Stimulated activated naive CD8-positive, alpha-beta T cell treated with anti-CD3 and anti-CD28 coated beads, Interleukin-15, Interleukin-2, amounts not matched to agents 100 U/mL and 50 U/mL, for 24 hours (primary cell): ENCODE results near the gene CD7.

Source experiments
- ATAC-seq: fragments of 150-1000 bp; cut with Tn5 transposase; one replicate; pipeline ENCODE4 v1.10.0; 2021
- DNase-seq: peaks from one replicate; pipeline ENCODE4 v3.0.0; 2021

The CD7 gene

DNA sequence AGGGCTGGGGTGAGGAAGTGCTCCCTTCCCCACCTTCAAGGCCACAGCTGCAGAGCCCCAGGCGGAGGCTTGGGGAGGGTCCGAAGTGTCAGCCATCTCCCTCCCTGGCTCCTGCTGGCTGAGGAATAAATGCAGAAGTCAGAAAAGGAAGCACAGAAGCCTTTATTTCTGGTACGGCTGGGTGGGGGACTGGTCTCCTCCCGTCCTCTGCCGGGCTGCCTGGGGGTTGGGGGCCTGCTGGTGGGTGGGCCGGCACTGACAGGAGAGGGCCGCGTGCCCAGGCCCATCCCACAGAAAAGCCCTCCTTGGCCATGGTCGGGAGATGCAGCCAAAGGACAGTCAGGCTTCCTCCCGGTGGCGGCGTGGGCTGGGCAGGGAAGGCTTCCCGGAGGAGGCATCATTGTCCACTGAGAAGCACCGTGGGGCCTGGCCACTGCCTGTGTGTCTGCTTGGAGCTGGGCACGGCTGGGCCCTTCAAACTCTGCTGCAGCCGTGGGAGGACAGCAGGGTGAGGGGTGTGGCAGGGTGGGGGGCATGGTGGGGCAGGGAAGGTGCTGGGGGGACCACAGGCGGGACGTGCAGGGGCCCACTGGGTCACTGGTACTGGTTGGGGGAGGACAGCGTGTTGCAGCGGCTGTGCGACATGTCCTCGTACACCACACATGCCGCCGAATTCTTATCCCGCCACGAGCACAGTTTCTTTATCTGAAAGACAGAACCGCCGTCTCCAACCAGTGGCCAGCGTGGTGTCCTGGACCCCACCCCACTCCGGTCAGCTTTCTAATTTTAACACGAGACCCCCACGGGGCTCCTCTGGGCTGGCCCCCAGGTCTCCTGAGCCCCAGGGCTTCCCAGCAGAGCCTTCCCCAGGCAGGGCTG is 2.4 kb downstream of the CD7 start:
- DNase-seq (peak; percentile 14), ATAC-seq (no peak)

DNA sequence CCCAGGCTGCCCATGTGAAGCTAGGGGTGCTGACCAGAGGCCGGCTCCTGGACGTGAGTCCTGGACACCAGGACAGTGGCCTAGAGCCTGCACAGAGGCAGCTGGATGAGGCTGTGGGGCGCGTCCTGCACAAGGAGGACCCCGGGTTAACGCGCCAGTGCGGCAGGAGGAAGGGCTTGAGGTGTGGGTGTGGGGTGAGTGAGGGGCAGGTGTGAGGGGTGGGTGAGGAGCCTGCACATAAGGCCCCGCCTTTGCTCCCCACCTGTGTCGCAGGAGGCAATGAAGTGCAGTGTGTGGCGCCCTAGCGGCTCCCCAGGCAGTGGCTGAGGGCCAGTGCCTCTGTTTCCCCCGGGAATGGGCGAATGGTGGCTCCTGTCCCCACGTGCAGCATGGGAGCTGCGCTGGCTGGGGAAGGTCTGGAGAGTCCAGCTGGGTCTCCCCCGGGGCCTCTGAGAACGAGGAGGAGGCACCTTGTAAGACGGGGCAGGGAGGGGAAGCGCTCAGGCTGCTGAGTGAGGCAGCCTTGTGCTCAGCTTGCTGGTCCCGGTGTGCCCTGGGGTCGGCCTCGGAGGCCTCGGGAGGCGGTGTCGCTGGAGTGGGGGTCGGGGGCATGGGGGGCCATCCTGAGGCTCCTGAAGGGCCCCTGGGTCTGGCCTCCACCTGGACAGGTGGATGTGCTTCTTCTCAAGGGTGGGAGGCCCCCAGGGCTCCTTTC is 3.2 kb downstream of the CD7 start:
- DNase-seq = no peak
- no peak for ATAC-seq

DNA sequence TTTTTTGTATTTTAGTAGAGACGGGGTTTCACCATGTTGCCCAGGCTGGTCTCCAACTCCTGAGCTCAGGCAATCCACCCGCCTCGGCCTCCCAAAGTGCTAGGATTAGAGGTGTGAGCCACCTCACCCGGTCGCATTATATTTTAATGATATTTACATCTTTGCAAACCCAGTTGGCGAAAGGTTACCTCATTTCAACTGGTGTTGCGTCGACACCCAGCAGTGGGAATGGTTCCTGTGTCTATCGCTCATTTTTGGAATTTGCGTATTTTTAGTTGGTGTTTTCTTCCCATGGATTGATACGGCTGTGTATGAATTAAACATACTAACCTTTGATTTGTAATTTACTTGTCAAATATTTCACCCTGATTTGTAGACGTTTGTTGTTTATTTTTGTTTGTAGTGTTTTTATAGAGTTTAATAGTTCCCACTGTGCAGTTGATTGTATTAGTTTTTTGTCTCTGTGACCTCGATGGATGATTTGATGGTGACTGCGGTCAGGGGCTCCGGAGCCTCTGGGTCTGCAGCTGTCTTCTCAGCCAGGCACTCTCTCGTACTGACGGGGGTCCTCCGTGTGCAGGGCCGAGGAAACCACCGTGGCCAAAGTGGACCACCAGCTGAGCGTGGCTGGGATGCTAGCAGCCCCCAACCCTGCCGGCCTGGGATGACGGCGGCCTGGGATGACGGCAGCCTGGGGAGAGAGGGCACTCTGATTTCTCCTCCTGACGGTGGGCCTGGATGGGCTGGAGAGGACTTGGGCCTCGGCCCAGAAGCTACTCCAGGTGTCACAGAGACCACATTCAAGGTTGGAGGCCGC is 4.0 kb downstream of the CD7 start:
- DNase-seq (no peak), ATAC-seq (no peak)

DNA sequence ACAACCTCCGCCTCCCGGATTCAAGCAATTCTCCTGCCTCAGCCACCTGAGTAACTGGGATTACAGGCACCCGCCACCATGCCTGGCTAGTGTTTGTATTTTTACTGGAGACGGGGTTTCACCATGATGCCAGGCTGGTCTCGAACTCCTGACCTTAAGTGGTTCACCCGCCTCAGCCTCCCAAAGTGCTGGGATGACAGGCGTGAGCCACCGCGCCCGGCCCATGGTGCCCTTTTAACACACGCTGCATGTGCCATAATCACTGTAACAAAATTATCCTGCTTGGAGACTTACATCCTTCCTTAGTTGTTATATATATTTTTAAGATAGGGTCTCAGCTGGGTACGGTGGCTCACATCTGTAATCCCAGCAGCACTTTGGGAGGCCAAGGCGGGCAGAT is 5.4 kb downstream of the CD7 start:
- ATAC-seq = no peak
- no peak for DNase-seq

DNA sequence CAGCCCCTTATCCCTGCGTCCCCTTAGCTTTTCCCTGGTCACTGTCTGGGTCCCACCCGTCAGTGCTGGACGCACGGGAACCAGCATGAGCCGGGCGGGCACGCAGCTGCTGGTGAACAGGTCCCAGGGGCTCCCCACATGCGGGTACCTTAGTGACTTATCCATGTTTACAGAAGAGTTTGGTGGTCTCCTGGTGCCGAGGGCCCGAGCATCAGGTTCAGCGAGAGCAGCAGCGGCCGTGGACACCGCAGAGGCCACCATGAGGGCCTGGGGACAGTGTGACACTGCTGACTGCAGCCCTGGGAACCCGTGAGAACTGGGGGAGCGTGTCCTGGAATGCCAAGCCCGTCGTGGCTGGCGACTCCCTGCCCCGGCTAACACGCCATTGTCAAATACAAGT is 6.5 kb downstream of the CD7 start:
- ATAC-seq (no peak), DNase-seq (no peak)

DNA sequence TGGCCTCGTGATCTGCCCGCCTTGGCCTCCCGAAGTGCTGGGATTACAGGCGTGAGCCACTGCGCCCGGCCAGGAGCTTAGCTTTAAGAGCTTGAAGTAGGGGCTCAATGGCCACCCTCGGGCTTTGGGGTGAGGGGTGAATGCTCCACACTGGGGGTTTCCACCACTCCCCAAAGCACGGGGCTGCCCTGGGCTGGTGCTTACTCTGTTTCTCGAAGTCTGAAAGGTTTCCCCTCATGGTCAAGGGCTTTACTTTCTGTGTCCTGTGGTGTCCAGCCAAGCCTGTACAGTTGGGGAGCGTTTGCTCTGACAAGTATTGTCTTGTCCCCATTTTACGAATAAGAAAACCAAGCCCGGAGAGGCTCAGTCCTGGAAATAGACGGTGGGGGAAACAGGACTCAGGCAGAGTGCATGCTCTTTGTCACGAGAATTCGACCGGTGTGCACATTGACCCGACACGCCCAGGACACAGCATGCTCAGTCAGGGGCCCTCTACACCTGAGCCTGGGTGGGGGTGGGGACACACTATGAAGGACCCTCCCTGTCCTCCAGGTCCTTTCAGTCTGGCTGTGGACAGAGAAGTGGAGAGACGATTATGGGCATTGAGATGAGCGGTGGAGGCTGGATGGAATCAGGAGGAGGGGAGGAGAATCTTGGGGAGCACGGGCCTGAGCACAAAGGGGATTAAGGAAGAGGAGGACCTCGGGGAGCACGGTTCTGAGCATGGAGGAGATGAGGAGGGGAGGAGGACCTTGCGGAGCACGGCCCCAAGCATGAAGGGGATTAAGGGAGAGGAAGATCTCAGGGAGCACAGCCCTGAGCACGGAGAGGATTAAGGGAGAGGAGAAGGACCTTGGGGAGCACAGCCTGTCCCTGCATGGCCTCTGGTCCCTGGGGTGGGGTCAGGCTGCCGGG is 7.5 kb downstream of the CD7 start:
- DNase-seq (no peak), ATAC-seq (no peak)

DNA sequence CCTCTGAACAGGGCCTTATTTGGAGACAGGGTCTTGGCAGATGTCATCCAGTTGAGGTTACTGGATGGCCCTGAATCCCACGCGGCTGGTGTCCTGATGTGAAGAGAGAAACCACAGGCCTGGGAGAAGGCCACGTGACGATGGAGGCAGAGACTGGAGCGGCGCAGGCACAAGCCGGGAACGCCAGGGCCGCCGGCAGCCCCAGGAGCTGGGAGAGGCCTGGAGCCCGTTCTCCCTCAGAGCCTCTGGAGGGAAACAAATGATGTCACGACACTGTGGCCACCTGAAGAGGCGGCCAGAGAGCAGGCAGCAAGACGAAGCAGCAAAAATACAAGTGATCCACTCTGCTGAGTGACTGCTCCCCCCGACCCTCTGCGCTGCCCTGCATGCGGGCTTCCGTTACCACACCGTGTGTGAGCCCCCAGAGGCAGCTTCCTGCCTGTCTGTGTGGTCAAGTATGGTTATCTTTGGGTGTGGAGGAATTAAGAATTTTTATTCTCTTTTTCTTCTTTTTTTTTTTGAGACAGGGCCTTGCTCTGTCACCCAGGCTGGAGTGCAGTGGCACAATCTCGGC is 11.6 kb downstream of the CD7 start:
- peak; percentile 8 for DNase-seq
- no peak for ATAC-seq

DNA sequence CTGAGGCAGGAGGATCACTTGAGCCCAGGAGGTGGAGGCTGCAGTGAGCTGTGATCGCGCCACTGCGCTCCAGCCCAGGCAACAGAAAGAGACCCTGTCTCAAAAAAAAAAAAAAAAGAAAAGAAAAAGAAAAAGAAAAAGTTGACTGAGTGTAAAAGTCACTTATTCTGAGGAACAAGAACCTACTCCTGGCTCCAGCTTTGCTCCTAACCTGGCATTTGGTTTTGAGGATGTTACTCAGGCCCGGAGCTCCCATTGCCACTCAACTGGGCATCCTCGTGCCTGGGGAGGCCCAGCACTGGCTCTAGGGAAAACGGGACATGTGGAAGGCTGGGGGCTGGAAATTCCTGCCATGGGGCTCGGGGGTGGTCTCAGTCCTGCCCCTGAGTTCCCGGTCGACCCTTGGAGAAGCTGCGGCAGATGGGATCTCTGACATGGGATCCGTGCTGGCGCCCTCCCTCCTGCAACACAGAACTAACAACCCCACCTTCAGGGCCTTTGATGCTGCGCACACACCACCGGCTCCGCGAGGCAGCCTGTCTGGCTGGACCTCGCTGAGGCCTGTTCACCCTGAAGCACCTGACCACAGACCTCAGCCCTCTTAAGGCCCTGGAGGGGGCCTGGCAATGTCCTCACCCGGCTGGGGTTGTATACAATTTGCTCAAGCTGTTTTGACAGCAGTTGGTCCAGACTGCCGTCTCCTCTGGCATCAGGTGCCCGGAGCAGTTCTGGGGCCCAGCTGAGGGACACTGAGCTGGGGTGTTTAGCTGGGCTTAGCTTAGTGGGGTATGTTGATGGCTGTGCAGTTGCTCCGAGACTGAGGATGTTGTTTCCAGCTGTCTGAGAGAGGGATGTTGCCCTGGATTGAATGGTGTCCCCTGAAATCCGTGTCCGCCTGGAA is 12.3 kb downstream of the CD7 start:
- DNase-seq (peak; percentile 27), ATAC-seq (no peak)

DNA sequence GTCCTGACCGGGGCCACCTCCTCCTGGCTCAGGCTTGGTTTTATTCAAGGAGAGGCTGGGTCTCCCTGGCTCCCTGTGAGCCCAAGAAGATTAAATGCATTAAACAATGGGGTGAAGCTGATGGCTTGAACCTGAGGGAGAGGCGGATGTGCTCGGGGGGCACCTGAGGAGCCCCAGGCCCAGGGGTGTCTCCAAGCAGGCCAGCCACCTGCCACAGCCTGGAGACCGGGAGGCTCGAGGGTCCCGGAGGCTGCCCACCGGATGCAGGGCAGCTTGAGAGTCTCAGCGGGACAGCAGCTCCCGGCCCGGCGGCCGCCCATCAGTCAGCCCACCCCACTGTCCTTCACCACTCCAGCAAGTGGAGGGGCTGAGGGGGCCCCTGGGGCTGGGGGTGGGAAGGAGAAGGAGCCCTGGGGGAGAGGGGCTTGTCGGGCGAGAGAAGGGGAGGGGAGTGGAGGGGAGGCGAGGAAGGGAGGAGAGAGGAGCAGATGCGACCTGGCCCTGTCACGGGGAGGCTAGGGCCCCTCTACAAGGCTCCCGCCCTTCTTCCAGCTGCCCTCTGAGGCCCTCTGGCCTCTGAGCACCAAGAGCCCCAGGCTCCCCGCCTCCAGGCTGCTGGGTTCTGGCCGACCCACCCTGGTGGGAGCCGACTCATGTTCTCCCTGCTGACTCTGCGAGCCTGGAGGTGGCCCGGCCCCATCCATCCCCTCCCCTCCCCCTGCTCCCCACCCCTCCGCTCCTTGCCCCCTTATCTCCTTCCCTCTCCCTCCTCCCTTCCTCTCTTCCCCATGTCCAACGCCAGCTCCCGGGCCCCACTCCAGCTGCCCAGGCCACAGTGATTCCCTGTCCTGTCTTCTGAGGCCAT is 13.2 kb downstream of the CD7 start:
- DNase-seq (peak; percentile 21), ATAC-seq (no peak)

DNA sequence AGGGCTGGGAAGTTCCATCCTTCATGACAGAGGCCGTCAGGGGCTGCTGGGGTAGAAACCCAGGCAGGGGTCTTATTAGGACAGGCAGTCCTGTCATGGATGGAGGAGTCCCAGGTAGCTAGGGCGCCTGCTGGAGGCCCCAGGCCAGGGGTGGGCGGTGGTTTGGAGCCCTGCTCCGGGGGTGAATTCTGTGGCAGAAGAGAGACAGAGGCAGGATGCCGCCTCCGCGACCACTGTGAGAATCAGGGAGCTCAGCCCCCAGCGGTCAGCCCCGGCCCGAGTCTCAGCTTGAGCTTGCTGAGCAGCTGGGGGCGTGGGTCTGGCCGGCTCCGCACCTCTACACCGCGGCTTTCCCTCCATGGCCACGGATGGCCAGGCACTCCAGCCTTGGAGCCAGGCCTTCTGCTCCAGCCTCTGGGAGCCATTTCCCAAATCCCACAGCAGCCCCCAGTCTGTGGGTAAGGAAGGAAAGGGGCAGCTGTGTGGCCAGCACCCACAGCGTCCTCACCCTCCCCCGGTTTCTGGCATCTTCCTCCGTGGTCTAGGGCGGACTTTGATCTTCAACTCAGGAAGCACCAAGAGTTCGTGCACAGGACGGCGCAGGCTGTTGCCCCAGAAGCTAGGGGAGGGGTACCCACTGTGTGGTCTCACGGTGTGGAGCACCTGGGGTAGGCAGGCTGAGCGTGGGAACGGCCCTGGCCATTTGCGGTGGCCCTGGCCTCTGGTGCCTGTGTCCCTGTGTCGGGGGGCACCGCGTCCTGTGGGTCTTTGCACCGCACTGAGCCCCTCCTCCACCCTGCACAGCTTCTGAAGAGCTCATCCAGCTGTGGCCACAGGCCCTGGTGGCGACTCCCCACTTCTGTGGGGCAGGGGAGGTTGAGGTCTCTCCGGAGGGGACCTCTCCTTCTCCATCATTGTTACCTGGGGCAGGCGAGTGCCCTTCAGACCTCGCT is 14.1 kb downstream of the CD7 start:
- DNase-seq (peak; percentile 56), ATAC-seq (no peak)

DNA sequence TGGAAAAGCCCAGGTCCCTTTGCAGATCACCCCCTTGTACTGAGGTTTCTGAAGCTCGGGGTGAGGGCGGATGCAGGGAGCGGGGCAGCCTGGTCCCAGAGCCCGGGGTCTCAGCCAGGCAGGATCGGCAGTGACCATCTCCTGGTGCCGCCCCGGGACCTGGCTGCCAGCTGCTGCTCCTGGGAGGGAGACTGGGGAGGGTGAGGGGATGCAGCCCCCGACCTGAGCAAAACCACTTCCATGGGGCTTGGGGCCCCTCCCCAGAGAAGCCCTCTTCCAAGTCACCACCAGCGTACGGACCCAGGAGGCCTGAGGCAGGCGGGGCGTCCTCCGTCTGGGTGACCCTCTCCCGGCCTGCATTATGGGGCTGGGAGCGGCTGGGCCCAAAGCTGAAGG is 14.8 kb downstream of the CD7 start:
- DNase-seq = no peak
- ATAC-seq = no peak

DNA sequence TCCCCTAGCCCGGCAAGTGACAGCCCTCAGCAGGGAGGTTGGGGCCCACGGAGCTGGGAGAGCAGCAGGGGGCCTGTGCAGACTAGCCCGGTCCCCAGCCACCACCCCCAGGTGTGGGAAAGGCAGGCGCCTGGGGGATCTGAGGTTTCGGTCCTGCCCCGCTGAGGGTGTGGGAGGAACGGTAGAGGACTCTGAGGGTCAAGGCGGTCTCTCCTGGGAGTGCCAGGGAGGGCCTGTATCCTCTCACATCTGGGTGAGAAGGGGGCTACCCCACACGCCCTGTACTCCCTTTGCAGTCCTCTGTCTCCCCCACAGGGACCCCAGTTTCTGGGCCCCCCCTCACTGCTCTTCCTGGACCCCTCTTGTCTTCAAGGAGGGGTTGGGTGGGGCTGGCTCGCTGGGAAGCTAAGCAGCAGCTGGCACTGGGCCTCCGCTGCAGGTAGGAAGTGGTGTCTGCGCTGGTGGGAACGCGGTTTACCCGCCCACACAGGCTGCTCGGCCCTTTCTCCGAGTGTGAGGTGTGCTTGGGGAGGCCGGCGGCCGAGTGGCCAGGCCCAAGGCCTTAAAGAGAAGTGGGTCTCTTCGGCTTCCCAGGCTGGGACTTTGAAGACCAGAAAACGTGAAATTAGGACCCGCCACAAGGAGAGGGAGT is 15.4 kb downstream of the CD7 start:
- ATAC-seq = no peak

DNA sequence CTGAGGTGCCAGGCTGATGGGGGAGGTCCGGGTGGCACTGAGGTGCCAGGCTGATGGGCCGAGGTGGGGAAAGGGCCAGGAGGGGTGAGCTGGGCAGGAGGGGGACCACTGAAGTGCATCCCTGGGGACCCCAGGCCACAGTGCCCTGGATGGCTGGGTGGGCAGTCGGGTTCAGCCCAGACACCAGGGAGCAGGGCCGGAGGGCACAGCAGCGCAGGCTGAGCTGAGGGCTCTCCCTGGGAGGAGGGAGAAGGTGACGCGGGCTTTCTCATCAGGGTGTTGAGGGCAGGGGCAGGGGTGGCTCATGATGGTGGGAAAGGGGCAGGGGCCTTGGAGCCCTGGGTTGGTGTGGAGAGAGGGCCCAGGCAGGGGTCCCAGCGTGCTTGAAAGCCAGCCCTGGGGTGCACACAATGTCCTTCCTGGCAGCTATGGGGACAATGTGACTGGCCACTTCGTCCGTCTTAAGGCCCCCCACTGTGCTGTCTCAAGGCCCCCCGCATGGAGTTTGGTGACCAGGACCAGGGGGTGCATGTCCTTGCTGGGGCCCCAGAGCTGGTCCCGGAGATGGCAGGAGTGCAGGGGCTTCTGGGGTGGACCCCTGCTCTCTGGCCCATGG is 16.0 kb downstream of the CD7 start:
- ATAC-seq = no peak

More for the DNA sequence above, 15.4 kb downstream of the CD7 start:
- peak; percentile 79 for DNase-seq

DNA sequence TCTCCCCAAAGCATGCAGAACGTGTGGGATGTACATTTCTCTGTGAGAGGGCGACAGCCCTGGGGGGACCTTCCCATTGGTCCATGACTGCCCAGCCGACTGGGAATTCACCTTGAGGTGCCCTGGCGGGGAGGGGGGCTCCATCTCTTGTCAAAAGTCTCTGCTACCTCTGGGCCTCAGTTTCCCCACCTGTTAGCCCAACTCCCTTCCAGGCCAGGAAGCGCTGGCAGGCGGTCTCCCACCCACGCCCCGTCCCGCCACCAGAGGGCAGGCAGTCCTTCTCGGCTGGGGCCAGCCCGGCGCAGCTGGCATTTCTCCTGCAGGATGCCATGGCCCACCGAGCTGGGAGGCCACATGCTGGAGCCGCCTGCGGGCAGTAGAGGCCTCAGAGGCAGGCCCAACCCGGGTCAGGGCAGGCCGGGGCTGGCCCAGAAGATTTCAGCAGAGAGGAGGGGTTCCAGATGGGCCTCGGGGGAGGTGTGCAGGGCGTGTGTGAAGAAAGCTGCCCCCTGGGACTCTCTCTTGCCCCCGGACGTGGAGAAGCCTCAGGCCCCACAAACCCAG is 16.6 kb downstream of the CD7 start:
- ATAC-seq (no peak), DNase-seq (peak; percentile 86)

More for the DNA sequence above, 16.0 kb downstream of the CD7 start:
- DNase-seq = peak; percentile 46

DNA sequence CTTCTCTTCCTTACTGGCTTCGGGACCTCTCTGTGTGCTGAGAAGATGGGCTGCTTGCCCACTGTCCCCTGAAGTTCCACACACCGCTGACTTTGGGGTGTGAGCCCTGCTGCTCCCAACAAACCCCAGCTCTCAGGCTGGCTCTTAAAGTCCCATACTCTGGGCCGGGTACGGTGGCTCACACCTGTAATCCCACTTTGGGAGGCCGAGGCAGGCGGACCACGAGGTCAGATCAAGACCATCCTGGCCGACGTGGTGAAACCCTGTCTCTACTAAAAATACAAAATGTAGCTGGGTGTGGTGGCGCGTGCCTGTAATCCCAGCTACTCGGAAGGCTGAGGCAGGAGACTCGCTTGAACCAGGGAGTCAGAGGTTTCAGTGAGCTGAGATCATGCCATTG is 17.2 kb downstream of the CD7 start:
- DNase-seq (peak; percentile 10), ATAC-seq (no peak)

DNA sequence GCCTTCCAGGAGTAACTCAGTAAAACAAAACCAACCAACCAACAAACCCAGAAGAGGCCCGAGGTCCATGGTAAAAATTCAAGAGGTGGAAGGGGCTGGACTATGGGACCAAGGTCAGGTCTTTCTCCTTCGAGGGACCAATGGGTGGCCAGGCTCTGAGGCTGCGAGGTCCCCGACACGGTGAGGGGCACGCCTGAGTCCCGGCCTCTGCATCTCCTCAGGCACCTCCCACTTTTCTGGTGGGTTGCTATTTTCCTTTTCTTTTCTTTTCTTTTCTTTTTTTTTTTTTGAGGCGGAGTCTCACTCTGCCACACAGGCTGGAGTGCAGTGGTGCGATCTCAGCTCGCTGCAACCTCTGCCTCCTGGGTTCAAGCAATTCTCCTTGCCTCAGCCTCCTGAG is 18.0 kb downstream of the CD7 start:
- ATAC-seq (peak; percentile 10), DNase-seq (peak; percentile 66)
